IPS-15b (cell line): ENCODE data around the gene DCDC2C.
A peak's percentile ranks its signal among the peaks of the same experiment; 100 is the strongest.
"Not testable (repeated sequence)": the region's sequence is repeated elsewhere in the genome, so short reads cannot be mapped to it uniquely, and the experiment has no call there.

ENCODE experiments used
- H3K27me3 ChIP-seq: one replicate; pipeline ENCODE4 v1.6.1; 2013; ENCODE audit warnings: low read length; ENCODE audit not compliant: control insufficient read depth, insufficient read depth
- H3K36me3 ChIP-seq: one replicate; pipeline ENCODE4 v1.6.1; 2013; ENCODE audit warnings: low read length; ENCODE audit not compliant: control insufficient read depth, insufficient read depth
- H3K4me1 ChIP-seq: one replicate; pipeline ENCODE4 v1.6.1; 2013; ENCODE audit warnings: mild to moderate bottlenecking, low read length; ENCODE audit not compliant: control insufficient read depth, insufficient read depth
- H3K4me3 ChIP-seq: one replicate; pipeline ENCODE4 v1.5.1; 2013; ENCODE audit warnings: low read depth, low read length
- H3K9ac ChIP-seq: one replicate; pipeline ENCODE4 v1.6.1; 2013; ENCODE audit warnings: low read depth, mild to moderate bottlenecking, low read length
- H3K9me3 ChIP-seq: one replicate; pipeline ENCODE4 v1.6.1; 2013; ENCODE audit warnings: mild to moderate bottlenecking, low read length; ENCODE audit not compliant: control insufficient read depth, insufficient read depth

Gene DCDC2C, protein sequence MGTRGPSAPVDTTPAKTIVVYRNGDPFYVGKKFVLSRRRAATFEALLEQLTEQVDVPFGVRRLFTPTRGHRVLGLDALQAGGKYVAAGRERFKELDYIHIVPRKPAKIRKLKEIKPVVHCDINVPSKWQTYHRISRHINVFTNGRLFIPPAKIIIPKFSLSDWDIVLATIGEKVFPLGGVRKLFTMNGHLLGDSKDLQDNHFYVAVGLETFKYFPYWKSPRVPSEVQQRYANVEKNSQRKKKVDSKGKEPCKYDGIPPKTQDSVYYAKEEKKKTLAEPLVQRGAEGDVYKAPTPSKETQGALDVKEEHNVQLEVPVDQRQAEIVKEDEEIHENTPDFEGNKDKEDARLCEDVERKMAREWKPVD

GRCh38 chr2:3703236-3703756 lies at the start of gene DCDC2C:
TSS of gene DCDC2C (plus strand) at chr2:3703575. CDS start at chr2:3703752, 177 bp downstream.
- H3K9me3 ChIP-seq: no peaks in the 10 kb centered on the region
- H3K4me3 ChIP-seq: peak within 1 kb of the TSS; percentile 39
- no peak within 1 kb of the TSS for H3K9ac ChIP-seq

DNA sequence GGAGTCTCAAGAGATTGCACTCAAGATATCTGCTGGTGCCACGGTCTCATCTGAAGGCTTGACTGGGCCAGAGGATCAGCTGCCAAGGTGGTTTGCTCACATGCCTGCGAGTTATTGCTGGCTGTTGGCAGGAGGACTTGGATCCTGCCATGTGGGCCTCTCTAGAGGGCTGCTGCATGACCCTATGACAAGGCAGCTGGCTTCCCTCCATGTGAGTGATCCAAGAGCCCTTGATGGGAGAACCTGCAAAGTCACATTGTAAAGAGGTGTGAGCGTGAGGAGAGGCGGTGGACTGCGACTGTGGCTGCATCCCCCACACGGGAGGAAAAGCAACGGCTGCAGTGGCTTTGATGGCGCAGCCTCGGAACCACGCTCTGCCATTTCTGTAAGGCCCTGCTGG lies 49.4 kb upstream of the DCDC2C start:
- H3K9me3 ChIP-seq: no peaks in the 10 kb centered on the region
- no peaks in the 10 kb centered on the region for H3K36me3 ChIP-seq
- no peak overlapping the region for H3K9ac ChIP-seq
- H3K27me3 ChIP-seq: no peaks in the 10 kb centered on the region
- no peak overlapping the region for H3K4me3 ChIP-seq
- peaks cover 4% of the 10 kb centered on the region for H3K4me1 ChIP-seq

More at GRCh38 chr2:3703236-3703756, at the start of gene DCDC2C:
- H3K27me3 ChIP-seq: peaks cover 20% of the 10 kb centered on the region
- no peaks in the 10 kb centered on the region for H3K36me3 ChIP-seq
- H3K4me1 ChIP-seq: no peaks in the 10 kb centered on the region

DNA sequence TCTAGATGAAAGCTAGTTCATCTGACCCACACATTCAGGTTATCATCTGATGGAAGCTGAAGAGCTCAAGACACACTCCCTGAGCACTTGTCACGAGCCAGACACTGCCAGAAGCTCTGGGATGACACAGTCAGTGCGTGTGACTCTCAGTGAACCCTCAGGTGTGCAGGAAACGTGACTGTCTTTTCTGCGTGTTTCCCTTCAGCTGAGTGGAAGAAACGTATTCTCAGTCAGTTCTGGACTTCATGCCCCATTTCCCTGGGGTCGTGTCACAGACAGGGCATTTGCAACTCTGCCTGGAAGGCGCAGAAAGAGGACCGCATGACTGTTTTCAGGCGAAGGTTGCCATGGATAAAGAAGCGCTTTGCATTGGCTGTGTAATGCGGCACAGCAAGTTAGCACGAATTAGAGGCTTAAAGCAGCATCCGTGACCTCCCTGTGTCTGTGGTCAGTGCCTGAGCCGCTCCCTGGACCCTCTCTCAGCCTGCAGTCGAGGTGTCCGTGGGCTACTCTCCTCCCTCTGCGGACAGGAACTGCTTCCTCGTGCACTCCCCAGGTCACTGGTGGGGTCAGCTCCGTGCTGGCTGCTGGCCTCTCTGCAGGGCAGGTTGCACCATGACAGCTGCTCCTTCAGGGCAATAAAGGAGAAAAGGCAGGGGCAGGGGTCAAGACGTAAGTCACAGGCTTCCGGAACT lies 48.7 kb upstream of the DCDC2C start:
- Histone ChIP-seq H3K27me3 (no peaks in the 10 kb centered on the region), H3K9ac (no peak overlapping the region), H3K4me1 (peaks cover 4% of the 10 kb centered on the region), H3K9me3 (no peaks in the 10 kb centered on the region), H3K36me3 (no peaks in the 10 kb centered on the region), H3K4me3 (no peak overlapping the region)

DNA sequence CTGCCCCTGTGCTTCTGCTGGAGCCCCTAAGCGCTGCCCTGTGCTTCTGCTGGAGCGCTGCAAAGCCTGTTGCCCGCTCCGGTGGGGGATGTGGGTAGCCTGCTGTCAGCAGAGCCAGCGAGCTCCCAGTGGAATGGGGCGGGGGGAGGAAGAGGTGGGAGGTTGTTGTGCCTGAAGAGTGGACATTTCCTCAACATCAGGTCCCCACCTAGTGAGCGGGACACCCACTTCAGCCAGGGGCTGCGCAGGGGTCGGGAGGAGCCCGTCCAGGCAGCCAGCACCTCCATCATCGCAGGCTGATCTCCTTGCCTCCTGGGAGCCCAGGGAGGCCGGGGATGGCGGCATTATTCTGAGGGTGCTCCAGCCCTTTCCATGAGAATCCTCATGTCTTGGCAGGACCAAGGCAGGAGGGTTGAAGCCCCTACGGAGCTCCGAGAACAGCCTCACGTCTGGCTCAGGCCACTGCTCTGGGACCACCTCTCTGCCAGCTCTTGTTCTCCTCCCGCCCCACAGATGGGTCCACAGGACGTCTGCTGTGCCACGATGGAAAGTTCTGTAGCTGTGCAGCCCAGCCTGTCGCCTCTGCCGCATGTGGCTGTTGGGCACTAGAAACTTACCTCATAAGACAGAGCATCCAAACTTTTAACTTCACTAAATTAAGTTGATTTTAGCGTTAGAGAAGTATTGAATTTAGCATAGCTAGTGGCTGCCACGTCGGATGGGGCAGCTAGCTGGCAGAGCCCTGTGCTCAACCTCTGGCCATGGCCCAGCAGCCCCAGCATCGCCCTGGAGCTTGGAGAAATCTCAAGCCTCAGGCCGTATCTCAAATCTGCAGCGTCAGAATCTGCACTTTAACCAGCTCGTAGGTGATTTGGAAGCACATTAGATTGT lies 47.3 kb upstream of the DCDC2C start:
- Histone ChIP-seq H3K36me3 (no peaks in the 10 kb centered on the region), H3K4me3 (no peak overlapping the region), H3K27me3 (no peaks in the 10 kb centered on the region), H3K9me3 (no peaks in the 10 kb centered on the region), H3K9ac (no peak overlapping the region), H3K4me1 (peaks cover 2% of the 10 kb centered on the region)

DNA sequence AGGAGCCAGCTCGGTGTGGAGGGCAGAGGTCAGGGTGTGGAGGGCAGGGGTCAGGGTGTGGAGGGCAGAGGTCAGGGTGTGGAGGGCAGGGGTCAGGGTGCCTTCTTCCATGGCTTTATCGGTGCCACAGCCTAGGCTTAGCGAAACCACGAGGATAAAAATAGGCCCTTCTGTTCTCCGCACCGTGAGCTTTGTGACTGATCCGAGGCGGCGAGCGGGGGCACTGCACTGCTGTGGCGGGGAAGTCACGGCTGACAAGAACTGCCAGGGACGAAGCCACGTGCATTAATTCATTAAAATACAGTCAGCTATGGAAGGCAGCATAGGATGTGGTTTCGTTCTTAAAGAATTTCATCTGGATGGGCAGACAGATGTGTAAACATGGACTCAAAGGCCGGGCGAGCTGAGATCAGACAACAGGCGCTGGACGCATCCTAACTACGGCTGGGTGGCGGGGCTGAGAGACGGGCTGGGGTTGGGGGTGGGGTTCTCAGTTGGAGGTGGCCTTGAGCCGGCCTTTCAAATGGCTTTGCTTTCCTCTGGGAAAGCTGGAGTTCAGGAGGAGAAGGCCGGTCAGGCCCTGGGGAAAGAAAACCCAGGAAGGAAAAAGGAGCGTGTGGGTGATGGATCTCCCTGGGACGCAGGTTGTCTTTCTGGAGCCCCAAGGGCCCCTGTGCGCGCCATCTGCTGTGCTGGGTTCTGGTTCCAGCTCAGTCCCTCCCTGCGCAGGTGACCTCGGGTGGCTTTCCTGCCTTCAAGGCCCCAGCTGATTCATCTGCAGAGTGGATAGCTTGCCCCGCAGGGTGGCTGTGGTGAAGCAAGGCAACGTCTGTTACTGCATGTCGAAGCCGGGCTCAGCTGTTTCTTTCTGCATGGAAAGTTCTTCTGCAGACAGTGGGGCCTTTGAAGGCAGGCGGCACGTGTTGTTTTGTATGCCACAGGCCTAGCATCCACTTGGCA lies 46.3 kb upstream of the DCDC2C start:
- H3K9me3 ChIP-seq: no peaks in the 10 kb centered on the region
- no peaks in the 10 kb centered on the region for H3K27me3 ChIP-seq
- peaks cover 2% of the 10 kb centered on the region for H3K4me1 ChIP-seq
- H3K4me3 ChIP-seq: no peak overlapping the region
- H3K36me3 ChIP-seq: no peaks in the 10 kb centered on the region
- H3K9ac ChIP-seq: no peak overlapping the region

DNA sequence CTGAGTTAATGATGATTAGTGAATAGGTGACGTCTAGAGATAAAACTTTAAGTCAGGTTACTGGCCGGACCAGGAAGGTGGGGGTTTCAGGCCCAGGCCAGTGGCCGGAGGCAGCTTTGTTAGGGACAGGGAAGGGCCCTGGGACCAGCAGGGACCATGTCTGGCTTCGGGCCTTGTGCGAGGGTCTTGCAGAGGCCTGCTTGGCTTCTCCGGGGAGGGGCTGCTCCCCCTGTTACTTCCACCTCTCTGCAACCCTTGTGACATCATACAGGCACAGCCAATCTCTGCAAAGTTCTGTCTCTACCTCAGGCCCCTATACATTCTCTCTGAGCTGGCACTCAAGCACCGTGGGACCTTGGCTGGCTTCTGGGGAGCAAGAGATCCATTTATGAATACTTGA lies 45.5 kb upstream of the DCDC2C start, which contains the start of gene ALLC:
TSS of gene ALLC (plus strand) at position 320 of the 400 bp plus-strand sequence. CDS start 12,958 bp downstream, outside the sequence.
- H3K27me3 ChIP-seq: no peaks in the 10 kb centered on the region
- H3K4me1 ChIP-seq: peaks cover 2% of the 10 kb centered on the region
- no peak within 1 kb of the TSS for H3K9ac ChIP-seq

DNA sequence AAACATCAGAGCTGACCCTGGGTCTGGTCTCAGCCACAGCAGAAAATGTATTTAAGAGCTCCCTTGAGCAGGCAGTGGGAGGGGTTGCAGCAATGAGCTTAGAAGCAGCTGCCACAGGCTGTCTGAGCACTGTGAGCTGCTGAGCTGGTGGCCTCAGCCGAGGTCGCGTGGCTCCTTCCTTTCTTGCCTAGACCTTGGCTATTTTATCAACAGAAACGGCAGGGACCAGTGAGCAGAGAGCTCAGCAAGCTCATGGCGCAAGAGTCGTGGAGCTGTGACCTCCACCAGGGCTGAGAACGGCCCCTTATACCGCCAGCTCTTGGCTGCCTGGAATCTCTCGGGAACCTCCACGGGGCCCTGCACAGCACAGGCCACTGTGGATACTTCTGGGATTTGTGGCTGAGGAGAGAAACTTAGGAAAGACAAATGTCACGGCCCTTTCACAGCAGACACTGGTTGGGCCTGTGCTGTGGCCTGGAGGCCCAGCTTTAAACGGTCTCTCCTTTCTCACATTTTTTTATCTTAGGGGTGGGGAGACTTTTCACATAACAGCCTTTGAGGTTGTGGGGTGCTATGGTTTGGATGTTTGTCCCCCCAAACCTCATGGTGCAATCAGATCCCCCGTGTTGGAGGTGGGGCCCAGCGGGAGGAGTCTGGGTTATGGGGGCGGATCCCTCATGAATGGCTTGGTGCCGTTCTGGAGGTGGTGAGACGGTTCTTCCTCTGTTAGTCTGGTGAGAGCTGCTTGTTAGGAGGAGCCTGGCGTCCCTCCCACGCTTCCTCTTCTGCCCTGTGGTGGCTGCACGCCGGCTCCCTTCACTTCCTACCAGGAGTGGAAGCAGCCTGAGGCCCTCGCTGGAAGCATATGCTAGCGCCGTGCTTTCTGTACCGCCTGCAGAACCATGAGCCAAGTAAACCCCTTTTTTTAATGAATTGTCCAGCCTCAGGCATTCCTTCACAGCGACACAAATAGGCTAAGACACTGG lies 43.6 kb upstream of the DCDC2C start:
- Histone ChIP-seq H3K4me1 (peaks cover 2% of the 10 kb centered on the region), H3K4me3 (no peak overlapping the region), H3K9ac (no peak overlapping the region), H3K36me3 (no peaks in the 10 kb centered on the region), H3K9me3 (no peaks in the 10 kb centered on the region), H3K27me3 (no peaks in the 10 kb centered on the region)

More for the DNA sequence above, 45.5 kb upstream of the DCDC2C start, which contains the start of gene ALLC:
- no peaks in the 10 kb centered on the region for H3K36me3 ChIP-seq
- H3K4me3 ChIP-seq: no peak within 1 kb of the TSS
- H3K9me3 ChIP-seq: no peaks in the 10 kb centered on the region

DNA sequence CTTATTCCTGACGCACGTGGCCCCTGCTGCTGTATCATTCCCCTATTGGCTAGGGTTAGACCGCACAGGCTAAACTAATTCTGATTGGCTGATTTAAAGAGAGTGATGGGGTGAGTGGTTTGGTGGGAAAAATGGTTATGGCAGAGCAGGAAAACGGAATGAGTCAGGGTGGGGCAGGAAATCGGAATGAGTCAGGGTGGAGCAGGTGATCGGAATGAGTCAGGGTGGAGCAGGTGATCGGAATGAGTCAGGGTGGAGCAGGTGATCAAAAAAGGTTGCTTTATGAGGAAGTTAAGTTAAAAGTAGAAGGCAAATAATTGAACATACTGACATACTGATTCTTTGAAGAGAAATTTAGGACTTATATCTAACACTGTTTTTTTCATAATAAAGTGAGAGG lies 42.7 kb upstream of the DCDC2C start:
- H3K4me3 ChIP-seq, H3K9ac ChIP-seq, H3K9me3 ChIP-seq, H3K27me3 ChIP-seq, H3K4me1 ChIP-seq, H3K36me3 ChIP-seq: not testable (repeated sequence)

- Histone ChIP-seq H3K4me3 (no peak overlapping the region), H3K36me3 (no peaks in the 10 kb centered on the region)
Observed at GRCh38 chr2:3661149-3661660, 42.2 kb upstream of the DCDC2C start.

GRCh38 chr2:3662239-3662638 lies 41.1 kb upstream of the DCDC2C start:
- Histone ChIP-seq H3K4me1 (peaks cover under 1% of the 10 kb centered on the region), H3K27me3 (no peaks in the 10 kb centered on the region), H3K4me3 (no peak overlapping the region), H3K36me3 (no peaks in the 10 kb centered on the region), H3K9me3 (no peaks in the 10 kb centered on the region), H3K9ac (no peak overlapping the region)

More at GRCh38 chr2:3661149-3661660, 42.2 kb upstream of the DCDC2C start:
- Histone ChIP-seq H3K4me1 (peaks cover 2% of the 10 kb centered on the region), H3K27me3 (no peaks in the 10 kb centered on the region), H3K9ac (no peak overlapping the region), H3K9me3 (no peaks in the 10 kb centered on the region)
